Stomach (tissue), 9 donors: ENCODE data around the gene DIAPH3. TPM values are rescaled to one million over a fixed set of nuclear protein-coding genes. Genes with fewer than 3 reads are reported as not detected.

Experiments used
- DNase-seq, 2 donors: peaks; one replicate each; pipeline versions ENCODE4 v3.0.0 to v3.0.0-alpha.2; 2013 to 2019
- H3K27ac ChIP-seq, 5 donors: fragments of 200-600 bp in 4 of 5; sonication (generic) in 4 of 5; one replicate each; pipeline ENCODE4 v1.5.1; 2013 to 2019; ENCODE audit warnings: mild to moderate bottlenecking in 1 of 5, moderate library complexity in 1 of 5
- H3K27me3 ChIP-seq, 3 donors: fragments of 200-600 bp; sonication (generic); one replicate each; pipeline ENCODE4 v1.5.1; 2017 to 2019; ENCODE audit warnings: mixed run types in 1 of 3
- H3K36me3 ChIP-seq, 4 donors: fragments of 200-600 bp; sonication (generic); 1 replicate in 3 of 4; 2 replicates in 1 of 4; pipeline ENCODE4 v1.5.1; 2016 to 2019
- H3K4me1 ChIP-seq, 4 donors: fragments of 200-600 bp; sonication (generic); one replicate each; pipeline ENCODE4 v1.5.1; 2016 to 2019
- H3K4me3 ChIP-seq, 4 donors: fragments of 200-600 bp; sonication (generic) in 3 of 4; one replicate each; pipeline ENCODE4 v1.5.1; 2016 to 2019; ENCODE audit warnings: mild to moderate bottlenecking in 1 of 4
- H3K9me3 ChIP-seq, 4 donors: fragments of 200-600 bp; sonication (generic); one replicate each; pipeline ENCODE4 v1.5.1; 2016 to 2019
- CTCF ChIP-seq, 7 experiments: fragments of 450-650 bp in 4 of 7; fragments of 200-600 bp in 3 of 7; sonication (generic) in 3 of 7; IDR thresholded peaks; one replicate each; pipeline ENCODE4 v1.5.1; 2016 to 2019; ENCODE audit warnings: antibody characterized with exemption in 7 of 7, control low read depth in 2 of 7, mild to moderate bottlenecking in 1 of 7
- EP300 ChIP-seq: sonication (generic); formaldehyde crosslinking; IDR thresholded peaks from one replicate; pipeline ENCODE4 v1.6.1; 2017; ENCODE audit warnings: antibody characterized with exemption
- POLR2A ChIP-seq, 4 donors: fragments of 450-650 bp; IDR thresholded peaks; one replicate each; pipeline ENCODE4 v1.6.1; 2016; ENCODE audit warnings: antibody characterized with exemption in 4 of 4, control low read depth in 2 of 4, mild to moderate bottlenecking in 1 of 4, moderate library complexity in 1 of 4
- POLR2AphosphoS5 ChIP-seq, 3 donors: sonication (generic); formaldehyde crosslinking; IDR thresholded peaks; one replicate each; pipeline ENCODE4 v1.6.1; 2016; ENCODE audit warnings: antibody characterized with exemption in 3 of 3
- WGBS, 5 donors: extraction: QIAGEN DNeasy Blood & Tissue Kit in 3 of 5; methylation state at CpG; one replicate each; pipeline versions ENCODE4 v1.1.5 to v1.1.7; 2013 to 2018; 5-methylcytosine and 5-hydroxymethylcytosine counted together
- intact Hi-C: fragments of 100-400 bp; cut with DNase I; formaldehyde crosslinking; loops from one replicate; pipeline ENCODE4 v1.15.1; 2023; ENCODE audit warnings: low total_unique reads
- polyA plus RNA-seq, 3 donors: library from polyadenylated mRNA; stranded (reverse); fragments of 200-250 nt; gene quantifications; one replicate each; pipeline ENCODE4 v1.2.3, GENCODE V29; 2013
- total RNA-seq, 5 donors: library from RNA; depleted of rRNA; stranded (reverse); fragments of >200 nt; gene quantifications; one replicate each; pipeline versions ENCODE4 v1.1.0 to v1.2.3, GENCODE V29; 2014 to 2016
- donor health status: healthy with polysubstance abuse.
- donor health status: Bipolar disorder and iron deficiency.
- donor health status: healthy.

DIAPH3 gene
- total and polyA plus RNA-seq, 8 donors, result 2.5 to 12.1 (median 4.6) TPM

- Histone ChIP-seq H3K4me3 (no peak overlapping the region), H3K27ac (no peak overlapping the region), H3K36me3 (no peaks in the 10 kb centered on the region), H3K9me3 (no peaks in the 10 kb centered on the region), H3K27me3 (no peaks in the 10 kb centered on the region), H3K4me1 (no peaks in the 10 kb centered on the region)
- intact Hi-C loops, result no loop called here
- DNase-seq, result no peak
- TF ChIP-seq CTCF (IDR thresholded peaks at IDR 0.05) (no peak), POLR2A (IDR thresholded peaks at IDR 0.05) (no peak), POLR2AphosphoS5 (IDR thresholded peaks at IDR 0.05) (no peak), EP300 (no peak)
These were observed 272.7 kb downstream of the DIAPH3 start for GRCh38 chr13:59891053-59891452.

- intact Hi-C loops, result no loop called here
- DNase-seq, result peak in 1 of 2 donors; percentile 32
- H3K4me1 ChIP-seq, result peaks cover 0 to 2% (median 0%) of the 10 kb centered on the region in 4 donors
- no peaks in the 10 kb centered on the region for H3K9me3 ChIP-seq
- H3K36me3 ChIP-seq, result no peaks in the 10 kb centered on the region
- no peak overlapping the region for H3K4me3 ChIP-seq
- no peaks in the 10 kb centered on the region for H3K27me3 ChIP-seq
- no peak overlapping the region for H3K27ac ChIP-seq
- no peak for TF ChIP-seq POLR2AphosphoS5 (IDR thresholded peaks at IDR 0.05)
- no peak for TF ChIP-seq POLR2A (IDR thresholded peaks at IDR 0.05)
- 40 to 83% (median 75%) methylated on average over 1 of the region's 1 CpG for WGBS, 5 donors
These were observed 273.7 kb downstream of the DIAPH3 start for GRCh38 chr13:59890054-59890453.

GRCh38 chr13:59888408-59888807, 275.3 kb downstream of the DIAPH3 start:
- no peak for DNase-seq
- Histone ChIP-seq H3K9me3 (no peaks in the 10 kb centered on the region), H3K4me3 (no peak overlapping the region), H3K4me1 (peaks cover 0 to 5% (median 0%) of the 10 kb centered on the region in 4 donors), H3K27ac (no peak overlapping the region), H3K27me3 (no peaks in the 10 kb centered on the region), H3K36me3 (no peaks in the 10 kb centered on the region)
- WGBS, 5 donors, result 94 to 99% (median 98%) methylated on average over 2 of the region's 2 CpGs
- TF ChIP-seq CTCF (IDR thresholded peaks at IDR 0.05) (no peak), EP300 (no peak), POLR2A (IDR thresholded peaks at IDR 0.05) (no peak), POLR2AphosphoS5 (IDR thresholded peaks at IDR 0.05) (no peak)
- intact Hi-C loops, result no loop called here

GRCh38 chr13:59885076-59885475, 278.7 kb downstream of the DIAPH3 start:
- no peaks in the 10 kb centered on the region for H3K9me3 ChIP-seq
- no peaks in the 10 kb centered on the region for H3K36me3 ChIP-seq
- TF ChIP-seq POLR2AphosphoS5 (IDR thresholded peaks at IDR 0.05) (no peak), POLR2A (IDR thresholded peaks at IDR 0.05) (no peak), CTCF (IDR thresholded peaks at IDR 0.05) (no peak), EP300 (no peak)
- H3K27ac ChIP-seq, result no peak overlapping the region
- H3K4me1 ChIP-seq, result peaks cover 0 to 5% (median 1%) of the 10 kb centered on the region in 4 donors
- peak in 1 of 2 donors; percentile 20 for DNase-seq
- WGBS, 5 donors, result 28 to 55% (median 38%) methylated on average over 3 of the region's 3 CpGs
- H3K4me3 ChIP-seq, result no peak overlapping the region
- intact Hi-C loops, result no loop called here
- H3K27me3 ChIP-seq, result no peaks in the 10 kb centered on the region

GRCh38 chr13:59883885-59884284, 279.8 kb downstream of the DIAPH3 start:
- H3K27ac ChIP-seq, result no peak overlapping the region
- H3K4me3 ChIP-seq, result no peak overlapping the region
- intact Hi-C loops, result no loop called here
- no peak for DNase-seq
- 97 to 99% (median 98%) methylated on average over 5 of the region's 5 CpGs for WGBS, 5 donors
- no peaks in the 10 kb centered on the region for H3K36me3 ChIP-seq
- no peaks in the 10 kb centered on the region for H3K27me3 ChIP-seq
- TF ChIP-seq POLR2AphosphoS5 (IDR thresholded peaks at IDR 0.05) (no peak), CTCF (IDR thresholded peaks at IDR 0.05) (no peak), POLR2A (IDR thresholded peaks at IDR 0.05) (no peak), EP300 (no peak)
- peaks cover 0 to 10% (median 2%) of the 10 kb centered on the region in 4 donors for H3K4me1 ChIP-seq
- H3K9me3 ChIP-seq, result no peaks in the 10 kb centered on the region
